HepG2 (cell line): ENCODE measurements around the gene GNL3. TPM values are rescaled to one million over a fixed set of nuclear protein-coding genes. Genes with fewer than 3 reads are reported as not detected.

Experiments used
- KMT2A ChIP-seq: sonication (generic); formaldehyde crosslinking; IDR thresholded peaks from 2 replicates; pipeline ENCODE4 v1.4.0; 2020; ENCODE audit warnings: missing genetic modification reagents
- SIN3A ChIP-seq: IDR thresholded peaks from 2 replicates; pipeline ENCODE4 v1.6.1; 2011; ENCODE audit warnings: low read depth, mild to moderate bottlenecking, control low read depth, low read length, borderline replicate concordance
- ZBTB21 ChIP-seq: sonication (generic); formaldehyde crosslinking; IDR thresholded peaks from 2 replicates; pipeline ENCODE4 v1.4.0; 2020; ENCODE audit warnings: missing genetic modification reagents
- ZBTB40 ChIP-seq, 2 experiments: fragments of 450-650 bp in 1 of 2; sonication (generic) in 1 of 2; formaldehyde crosslinking in 1 of 2; IDR thresholded peaks; 2 replicates each; pipeline versions ENCODE4 v1.6.1 to v1.8.0; 2016 to 2022; ENCODE audit warnings: antibody characterized with exemption in 1 of 2, mild to moderate bottlenecking in 1 of 2, missing genetic modification reagents in 1 of 2
- ZNF124 ChIP-seq: sonication (generic); formaldehyde crosslinking; IDR thresholded peaks from 2 replicates; pipeline ENCODE4 v1.4.0; 2020; ENCODE audit warnings: missing genetic modification reagents
- ZNF451 ChIP-seq: sonication (generic); formaldehyde crosslinking; IDR thresholded peaks from 2 replicates; pipeline ENCODE4 v1.5.0; 2020; ENCODE audit warnings: mild to moderate bottlenecking, missing genetic modification reagents
- ZNF557 ChIP-seq: sonication (generic); formaldehyde crosslinking; IDR thresholded peaks from 2 replicates; pipeline ENCODE4 v1.4.0; 2020; ENCODE audit warnings: missing genetic modification reagents
- ZNF879 ChIP-seq: sonication (generic); formaldehyde crosslinking; IDR thresholded peaks from 2 replicates; pipeline ENCODE4 v1.8.1; 2023; ENCODE audit warnings: missing genetic modification reagents
- polyA plus RNA-seq, 8 experiments: library from polyadenylated mRNA; depleted of rRNA in 3 of 8; stranded (reverse) in 7 of 8; unstranded in 1 of 8; fragments of >200 nt; fragmentation: Illumina TruSeq in 4 of 8; extraction: Trizol in 4 of 8; gene quantifications; 2 replicates each; pipeline versions ENCODE4 v1.2.1 to v1.2.3, GENCODE V29; 2011 to 2016; ENCODE audit warnings: low read depth in 4 of 8, missing spikeins in 1 of 8, mixed read lengths in 1 of 8; ENCODE audit not compliant: insufficient read depth in 1 of 8
- total RNA-seq, 5 experiments: library from RNA; depleted of rRNA; stranded (reverse); fragments of >200 nt; fragmentation: Illumina TruSeq; extraction: Trizol; gene quantifications; 2 replicates each; pipeline ENCODE4 v1.2.3, GENCODE V29; 2016; ENCODE audit warnings: low read depth in 1 of 5
- TF ChIP-seq, protein P1 (sequence below): IDR thresholded peaks from 2 replicates; pipeline ENCODE4 v1.6.1; 2016; ENCODE audit warnings: missing compliant biosample characterization, missing genetic modification reagents, borderline replicate concordance
- TF ChIP-seq, protein P2 (sequence below): sonication (generic); formaldehyde crosslinking; IDR thresholded peaks from 2 replicates; pipeline ENCODE4 v1.4.0; 2020; ENCODE audit warnings: mild to moderate bottlenecking, missing genetic modification reagents
- TF ChIP-seq, protein P3 (sequence below): sonication (generic); formaldehyde crosslinking; IDR thresholded peaks from 2 replicates; pipeline ENCODE4 v1.4.0; 2020; ENCODE audit warnings: missing genetic modification reagents

GNL3 gene
- total and polyA plus RNA-seq, 2 of the 13 experiments (the other 11 are each of a cell fraction or from before 2014, with no cell fraction given), result 129 to 257 TPM

DNA sequence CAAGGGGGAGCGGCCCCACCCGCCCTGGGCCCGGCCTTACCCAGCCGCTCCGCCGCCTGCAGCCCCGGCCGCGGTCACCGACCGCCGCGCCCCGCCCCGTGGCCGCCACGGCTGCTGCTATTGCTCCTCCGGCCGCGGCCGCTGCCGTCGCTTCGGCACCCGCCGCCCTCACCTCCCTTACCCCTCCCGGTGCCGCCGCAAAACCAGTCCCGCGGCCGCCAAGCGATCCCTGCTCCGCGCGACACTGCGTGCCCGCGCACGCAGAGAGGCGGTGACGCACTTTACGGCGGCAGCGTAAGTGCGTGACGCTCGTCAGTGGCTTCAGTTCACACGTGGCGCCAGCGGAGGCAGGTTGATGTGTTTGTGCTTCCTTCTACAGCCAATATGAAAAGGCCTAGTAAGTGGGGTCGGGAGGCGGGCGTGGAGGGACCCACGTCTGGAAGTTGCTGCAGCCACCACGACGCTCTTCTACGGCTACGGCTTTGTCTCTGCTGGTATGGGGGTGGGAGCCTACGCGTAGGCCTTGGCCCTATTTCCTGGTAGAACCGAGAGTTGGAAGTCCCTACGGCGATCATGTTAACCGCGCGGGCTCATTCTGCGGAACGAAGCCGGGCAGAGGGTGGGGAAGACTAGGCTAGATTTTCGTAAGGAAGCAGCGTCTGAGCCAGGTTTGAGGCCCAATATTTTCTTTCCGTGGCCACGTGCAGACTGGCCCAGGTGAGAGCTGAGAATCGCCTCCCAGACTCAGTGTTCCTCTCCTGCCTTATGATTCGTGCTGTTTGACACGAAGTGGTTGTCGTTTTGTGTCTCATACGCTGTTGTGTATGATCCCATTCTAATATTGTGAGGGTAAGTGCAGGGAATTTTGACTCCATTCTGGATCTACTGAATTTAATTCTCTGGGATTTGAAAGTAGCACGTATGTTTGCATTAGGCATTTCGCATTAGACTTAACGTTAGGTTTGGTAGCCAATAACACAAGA is at the start of gene GNL3, which contains the start of gene PBRM1 (continued):
- TF ChIP-seq ZBTB40 (IDR thresholded peaks at IDR 0.05), result no peak
- peak; percentile 85 for TF ChIP-seq ZBTB40 (CRISPR knock-in tag; IDR thresholded peaks at IDR 0.05)
- TF ChIP-seq SIN3A, result peak; percentile 94; the same call in 1 of the 2 replicates
- TF ChIP-seq, protein P1, sequence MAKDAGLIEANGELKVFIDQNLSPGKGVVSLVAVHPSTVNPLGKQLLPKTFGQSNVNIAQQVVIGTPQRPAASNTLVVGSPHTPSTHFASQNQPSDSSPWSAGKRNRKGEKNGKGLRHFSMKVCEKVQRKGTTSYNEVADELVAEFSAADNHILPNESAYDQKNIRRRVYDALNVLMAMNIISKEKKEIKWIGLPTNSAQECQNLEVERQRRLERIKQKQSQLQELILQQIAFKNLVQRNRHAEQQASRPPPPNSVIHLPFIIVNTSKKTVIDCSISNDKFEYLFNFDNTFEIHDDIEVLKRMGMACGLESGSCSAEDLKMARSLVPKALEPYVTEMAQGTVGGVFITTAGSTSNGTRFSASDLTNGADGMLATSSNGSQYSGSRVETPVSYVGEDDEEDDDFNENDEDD (CRISPR knock-in tag), result peak; percentile 88; the same call in 1 of the 2 replicates
- TF ChIP-seq, protein P2, sequence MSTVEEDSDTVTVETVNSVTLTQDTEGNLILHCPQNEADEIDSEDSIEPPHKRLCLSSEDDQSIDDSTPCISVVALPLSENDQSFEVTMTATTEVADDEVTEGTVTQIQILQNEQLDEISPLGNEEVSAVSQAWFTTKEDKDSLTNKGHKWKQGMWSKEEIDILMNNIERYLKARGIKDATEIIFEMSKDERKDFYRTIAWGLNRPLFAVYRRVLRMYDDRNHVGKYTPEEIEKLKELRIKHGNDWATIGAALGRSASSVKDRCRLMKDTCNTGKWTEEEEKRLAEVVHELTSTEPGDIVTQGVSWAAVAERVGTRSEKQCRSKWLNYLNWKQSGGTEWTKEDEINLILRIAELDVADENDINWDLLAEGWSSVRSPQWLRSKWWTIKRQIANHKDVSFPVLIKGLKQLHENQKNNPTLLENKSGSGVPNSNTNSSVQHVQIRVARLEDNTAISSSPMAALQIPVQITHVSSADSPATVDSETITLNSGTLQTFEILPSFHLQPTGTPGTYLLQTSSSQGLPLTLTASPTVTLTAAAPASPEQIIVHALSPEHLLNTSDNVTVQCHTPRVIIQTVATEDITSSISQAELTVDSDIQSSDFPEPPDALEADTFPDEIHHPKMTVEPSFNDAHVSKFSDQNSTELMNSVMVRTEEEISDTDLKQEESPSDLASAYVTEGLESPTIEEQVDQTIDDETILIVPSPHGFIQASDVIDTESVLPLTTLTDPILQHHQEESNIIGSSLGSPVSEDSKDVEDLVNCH, result 0 out of 2 replicates have a peak, but pooled peaks have one; percentile 63
- 0 out of 2 replicates have a peak, but pooled peaks have one; percentile 57 for TF ChIP-seq ZBTB21 (CRISPR knock-in tag)
- TF ChIP-seq ZNF557 (CRISPR knock-in tag), result peak; percentile 68; the same call in 1 of the 2 replicates
- peak; percentile 91 for TF ChIP-seq KMT2A (CRISPR knock-in tag)
- peak; percentile 82; the same call in 1 of the 2 replicates for TF ChIP-seq ZNF451 (CRISPR knock-in tag)
- TF ChIP-seq, protein P3, sequence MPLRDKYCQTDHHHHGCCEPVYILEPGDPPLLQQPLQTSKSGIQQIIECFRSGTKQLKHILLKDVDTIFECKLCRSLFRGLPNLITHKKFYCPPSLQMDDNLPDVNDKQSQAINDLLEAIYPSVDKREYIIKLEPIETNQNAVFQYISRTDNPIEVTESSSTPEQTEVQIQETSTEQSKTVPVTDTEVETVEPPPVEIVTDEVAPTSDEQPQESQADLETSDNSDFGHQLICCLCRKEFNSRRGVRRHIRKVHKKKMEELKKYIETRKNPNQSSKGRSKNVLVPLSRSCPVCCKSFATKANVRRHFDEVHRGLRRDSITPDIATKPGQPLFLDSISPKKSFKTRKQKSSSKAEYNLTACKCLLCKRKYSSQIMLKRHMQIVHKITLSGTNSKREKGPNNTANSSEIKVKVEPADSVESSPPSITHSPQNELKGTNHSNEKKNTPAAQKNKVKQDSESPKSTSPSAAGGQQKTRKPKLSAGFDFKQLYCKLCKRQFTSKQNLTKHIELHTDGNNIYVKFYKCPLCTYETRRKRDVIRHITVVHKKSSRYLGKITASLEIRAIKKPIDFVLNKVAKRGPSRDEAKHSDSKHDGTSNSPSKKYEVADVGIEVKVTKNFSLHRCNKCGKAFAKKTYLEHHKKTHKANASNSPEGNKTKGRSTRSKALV (CRISPR knock-in tag), result 0 out of 2 replicates have a peak, but pooled peaks have one; percentile 18
- TF ChIP-seq ZNF879, result peak; percentile 71; the same call in 1 of the 2 replicates
- TF ChIP-seq ZNF124 (CRISPR knock-in tag), result peak; percentile 21; the same call in 1 of the 2 replicates
